GM18867 (cell line): ENCODE results near the gene RPS17.

Experiments used
- ATAC-seq: cut with Tn5 transposase; IDR thresholded peaks from one replicate; pipeline ENCODE4 v1.9.1; 2021; ENCODE audit warnings: mild to moderate bottlenecking, moderate library complexity; ENCODE audit not compliant: unreplicated experiment

RPS17 gene

DNA sequence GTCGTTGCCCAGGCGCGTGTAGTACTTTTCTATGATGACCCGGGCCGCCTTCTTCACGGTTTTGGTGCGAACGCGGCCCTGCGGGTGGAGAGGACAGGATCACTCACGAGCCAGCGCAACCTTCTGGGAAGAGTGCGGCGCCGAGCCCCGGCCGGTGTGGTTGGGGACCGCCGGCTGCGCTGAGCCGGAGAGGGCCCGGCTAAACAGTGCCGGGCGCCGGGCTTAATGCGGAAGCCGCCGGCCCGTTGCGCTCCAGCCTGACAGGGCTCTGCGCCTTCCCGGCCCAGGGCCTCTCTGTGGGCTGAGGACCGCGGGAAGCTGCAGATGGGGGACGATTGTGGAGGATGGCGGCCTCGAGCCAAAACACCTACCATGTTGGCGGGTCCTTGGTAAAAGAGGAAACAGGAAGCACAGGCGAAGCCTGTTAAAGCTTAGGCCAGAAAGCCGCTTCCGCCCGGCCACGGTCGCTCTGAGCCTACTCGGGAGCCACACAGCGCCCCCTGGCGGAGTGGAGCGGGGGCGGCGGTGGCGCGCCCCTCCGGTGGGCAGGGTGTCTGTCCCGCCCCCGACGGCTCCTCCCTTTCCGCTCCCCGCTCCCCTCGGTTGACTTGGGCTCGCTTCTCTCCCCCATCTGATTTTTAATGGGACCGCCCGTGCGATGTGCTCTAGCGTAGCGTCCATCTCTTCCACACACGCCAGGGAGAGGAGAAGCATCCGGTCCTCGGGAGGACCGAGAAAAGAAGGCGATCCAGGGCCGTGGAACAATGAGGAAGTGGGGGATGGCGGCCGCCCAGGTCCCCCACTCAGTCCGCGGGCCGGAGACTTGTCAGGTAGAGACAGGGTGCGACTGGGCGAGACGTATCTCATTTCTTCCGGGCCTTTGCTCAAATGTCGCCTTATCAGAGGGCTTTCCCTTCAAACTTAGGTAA is at the start of gene RPS17:
Gene RPS17, minus strand, starts transcription at position 403 of the 929 bp plus-strand sequence. Its CDS starts 29 bp downstream, at position 374.
- peak; percentile 95 for ATAC-seq

GRCh38 chr15:82587805-82588204 is 47.5 kb upstream of the RPS17 start:
- ATAC-seq: no peak

DNA sequence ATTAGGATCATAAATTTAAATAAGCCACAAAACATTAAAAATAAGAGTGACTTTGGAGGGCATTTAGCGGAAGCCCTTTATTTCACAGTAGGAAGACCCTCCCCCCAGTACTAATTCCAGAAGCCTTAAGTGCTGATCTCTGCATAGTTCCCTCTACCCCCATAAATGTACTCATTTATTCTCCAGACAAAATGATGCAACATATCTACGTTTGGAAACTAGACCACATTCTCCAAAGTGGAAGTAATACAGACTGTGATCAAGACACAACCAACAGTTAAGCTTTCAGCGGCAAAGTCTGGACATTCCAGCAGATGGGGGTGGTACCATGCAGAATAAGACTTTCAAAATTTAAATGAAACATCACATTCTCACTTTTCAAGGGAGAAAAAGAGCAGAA is 44.8 kb upstream of the RPS17 start:
- no peak for ATAC-seq

DNA sequence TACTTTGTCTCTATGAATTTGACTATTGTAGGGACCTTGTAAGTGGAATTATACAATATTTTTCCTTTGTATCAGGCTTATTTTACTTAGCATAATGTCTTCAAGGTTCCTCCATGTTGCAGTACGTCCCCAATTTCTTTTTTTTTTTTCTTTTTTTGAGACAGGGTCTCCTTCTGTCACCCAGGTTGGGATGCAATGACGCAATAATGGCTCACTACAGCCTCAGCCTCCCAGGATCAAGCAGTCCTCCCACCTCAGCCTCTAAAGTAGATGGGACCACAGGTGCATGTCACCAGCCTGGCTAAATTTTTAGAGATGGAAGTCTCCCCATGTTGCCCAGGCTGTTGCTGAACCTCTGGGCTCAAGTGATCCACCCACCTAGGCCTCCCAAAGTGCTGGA is 40.5 kb upstream of the RPS17 start:
- ATAC-seq: no peak

GRCh38 chr15:82575335-82575734 is 35.1 kb upstream of the RPS17 start:
- no peak for ATAC-seq

DNA sequence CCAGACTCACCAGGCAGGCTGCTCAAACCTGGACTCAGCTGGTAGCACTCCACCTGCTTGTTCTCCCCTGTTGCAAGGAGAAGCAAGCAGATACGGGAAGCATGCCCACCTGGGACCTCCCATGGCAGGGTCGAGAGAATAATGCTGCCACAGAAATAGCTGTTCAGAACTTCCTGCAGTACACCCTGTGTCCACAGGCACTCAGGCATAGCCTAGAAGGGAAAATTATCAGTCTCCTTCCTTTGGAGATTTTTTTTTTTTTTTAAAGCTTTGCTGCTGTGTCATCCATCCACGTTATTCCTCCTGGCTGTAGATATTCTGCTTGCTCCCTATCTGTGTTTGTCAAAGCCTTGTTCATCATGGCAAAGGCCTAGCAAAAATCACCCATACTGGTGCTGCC is 32.7 kb upstream of the RPS17 start:
- no peak for ATAC-seq

- ATAC-seq: no peak
Measured at GRCh38 chr15:82572311-82572710, 32.1 kb upstream of the RPS17 start.

DNA sequence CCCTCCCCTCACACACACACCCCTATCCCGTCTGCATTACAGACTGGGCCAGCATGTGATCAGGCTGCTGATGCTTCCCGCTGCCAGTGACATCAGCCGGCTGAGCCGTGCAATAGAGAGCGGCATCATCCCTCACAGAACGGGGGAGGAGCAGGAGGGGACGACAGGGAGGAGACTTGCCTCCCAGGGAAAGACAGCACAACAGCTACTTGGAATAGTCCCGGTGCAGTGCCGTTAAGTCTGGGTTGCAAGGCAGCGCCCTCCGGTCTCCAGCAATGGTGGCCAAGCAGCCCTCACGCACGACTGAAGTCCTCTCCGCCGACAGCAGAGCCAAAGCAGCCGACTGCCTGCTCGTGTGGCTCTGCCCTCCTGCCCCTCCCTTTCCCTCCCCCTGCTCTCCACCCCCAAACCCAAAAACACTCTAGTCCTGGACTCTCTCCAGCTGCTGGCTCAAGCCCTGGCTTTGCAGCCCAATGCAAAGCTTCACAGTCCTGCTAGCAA is 31.5 kb upstream of the RPS17 start:
- no peak for ATAC-seq

DNA sequence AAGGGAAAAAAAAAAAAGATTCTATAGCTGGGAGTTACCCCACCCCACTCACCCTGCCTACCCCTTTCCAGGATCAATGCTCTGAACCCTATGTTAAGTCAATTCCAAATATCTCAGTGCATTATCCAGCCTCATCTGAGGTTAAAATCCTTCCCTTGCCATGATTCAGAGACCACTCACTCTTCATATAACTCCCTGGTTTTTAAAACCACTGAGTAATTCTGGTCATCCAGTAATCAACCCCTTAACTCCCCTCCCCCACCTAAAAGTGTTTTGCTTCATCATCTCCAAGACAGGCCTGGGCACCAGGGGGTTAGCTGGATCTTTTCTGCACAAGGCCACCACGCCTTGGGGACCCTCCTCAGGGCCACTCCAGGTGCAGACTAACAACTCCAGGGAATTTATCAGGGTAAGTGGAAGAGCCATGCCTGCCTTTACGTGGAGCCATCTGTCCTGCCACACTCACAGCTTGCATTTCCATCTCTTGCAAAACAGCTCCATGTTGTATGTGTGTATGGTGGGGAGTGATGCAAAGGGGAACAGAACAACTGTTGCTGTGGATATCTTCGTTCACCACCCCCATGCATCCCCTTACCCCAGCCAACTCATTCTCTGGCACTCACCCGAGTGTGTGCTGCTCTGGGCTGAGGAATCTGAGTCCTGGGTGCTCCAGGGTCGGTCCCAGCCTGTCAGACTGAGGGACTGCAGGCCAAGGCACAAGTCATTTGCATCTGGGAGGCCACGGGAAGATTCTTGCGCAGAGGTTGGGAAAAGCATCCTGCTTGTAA is 30.7 kb upstream of the RPS17 start:
- ATAC-seq: no peak

DNA sequence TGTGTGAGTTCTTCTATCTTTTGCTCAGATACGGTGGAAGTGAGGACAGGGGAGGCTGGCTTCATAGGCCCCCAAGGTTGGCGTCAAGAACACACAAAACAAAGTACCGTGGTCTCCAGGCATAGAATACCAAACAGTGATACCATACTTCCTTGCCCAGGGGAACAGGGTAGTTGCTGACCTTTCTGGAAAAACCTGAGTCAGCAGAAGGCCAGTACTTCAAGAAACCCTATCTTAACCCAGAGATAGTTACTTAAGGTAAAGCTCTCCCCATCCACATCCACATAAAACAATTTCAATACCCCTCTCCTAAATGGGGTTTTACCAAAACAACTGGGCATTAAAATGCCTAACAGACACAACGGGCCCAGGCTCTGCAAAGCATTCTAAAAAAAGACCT is 29.6 kb upstream of the RPS17 start:
- ATAC-seq: no peak

- no peak for ATAC-seq
Measured at GRCh38 chr15:82568986-82569385, 28.7 kb upstream of the RPS17 start.

DNA sequence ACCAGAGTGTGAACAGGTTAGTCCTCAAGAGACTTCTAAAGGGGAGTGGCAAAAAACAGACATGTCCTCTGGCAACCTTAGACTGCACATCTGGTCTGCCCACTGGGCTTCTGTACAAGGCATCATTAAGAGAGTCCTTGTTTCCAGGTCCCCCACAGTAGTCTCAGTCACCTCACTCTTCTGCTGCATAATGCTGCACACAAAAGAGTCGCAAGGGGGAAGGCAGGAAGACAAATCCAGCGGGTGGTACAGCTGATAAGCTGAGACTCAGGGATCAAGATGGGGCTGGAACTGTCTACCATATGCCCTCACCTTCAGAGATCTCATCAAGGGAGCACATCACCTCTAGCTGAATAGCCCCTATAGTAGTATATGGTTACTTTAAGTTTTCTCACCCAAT is 27.4 kb upstream of the RPS17 start:
- ATAC-seq: no peak

DNA sequence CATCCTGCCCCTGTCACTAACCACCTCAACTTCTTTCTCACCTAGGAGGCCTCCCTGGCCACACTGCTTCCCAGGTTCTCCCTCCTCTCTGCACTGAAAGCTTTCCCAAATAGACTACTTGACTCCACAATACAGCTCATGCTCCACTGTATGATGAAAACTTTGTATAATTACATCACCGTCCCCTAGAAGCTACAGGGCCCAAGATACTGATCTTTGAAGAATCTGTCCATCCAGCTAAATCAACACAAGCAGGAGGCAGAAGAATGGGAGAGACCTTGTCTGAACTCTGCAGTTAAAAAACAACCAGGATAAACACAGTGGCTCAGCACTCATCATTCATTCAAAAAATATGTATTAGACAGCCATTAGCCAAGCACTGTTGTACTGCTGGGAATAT is 26.4 kb upstream of the RPS17 start:
- no peak for ATAC-seq

- no peak for ATAC-seq
Measured at GRCh38 chr15:82558502-82558901, 18.2 kb upstream of the RPS17 start.

DNA sequence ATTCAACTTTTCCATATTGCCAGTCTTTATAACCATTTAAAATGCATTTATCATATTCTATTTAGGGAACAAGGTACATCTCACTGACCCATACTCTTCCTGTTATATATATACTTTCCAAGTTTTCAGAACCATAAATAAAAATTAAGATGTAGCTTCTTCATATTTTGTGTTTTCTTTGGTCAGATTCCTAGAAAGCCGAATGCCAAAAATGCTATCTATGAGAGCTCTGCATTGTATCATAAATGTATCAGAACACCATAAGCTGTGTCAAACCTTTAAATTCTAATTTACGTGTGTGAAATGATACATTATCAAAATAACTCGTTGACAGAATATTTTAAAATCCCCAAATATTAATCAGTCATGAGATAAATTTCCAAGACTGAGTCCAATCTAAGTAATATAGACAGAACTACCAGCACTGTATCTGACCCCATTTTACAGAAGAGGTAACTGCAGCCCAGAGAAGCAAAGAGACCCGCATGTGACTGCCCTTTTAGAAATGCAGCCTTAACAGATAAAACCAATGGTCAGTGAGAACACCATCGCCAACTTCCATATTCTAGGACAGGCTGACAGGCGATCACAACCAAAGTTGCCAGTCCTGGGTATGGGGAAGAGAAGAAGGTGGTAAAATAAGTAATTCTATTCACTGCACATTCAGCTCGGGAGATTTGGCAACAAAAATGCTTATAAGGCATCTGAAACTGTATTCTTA is 16.2 kb upstream of the RPS17 start:
- ATAC-seq: no peak

DNA sequence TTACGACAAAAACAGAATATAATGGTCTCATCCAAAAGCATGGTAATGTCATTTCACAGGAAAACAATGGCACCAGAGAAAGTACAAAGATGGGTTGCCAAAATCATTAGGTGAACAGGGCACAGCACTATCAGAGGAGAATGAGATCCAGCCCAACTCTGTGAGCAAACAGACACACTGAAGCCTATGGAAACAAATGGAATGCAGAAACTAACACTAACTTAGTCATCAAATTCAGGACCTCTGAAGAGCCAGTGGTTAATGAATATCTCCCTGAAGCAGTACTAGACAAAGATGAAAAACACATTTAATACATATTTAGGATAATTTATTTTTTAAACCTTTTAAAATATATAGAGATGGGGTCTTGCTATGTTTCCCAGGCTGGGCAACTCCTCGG is 14.6 kb upstream of the RPS17 start:
- ATAC-seq: no peak

DNA sequence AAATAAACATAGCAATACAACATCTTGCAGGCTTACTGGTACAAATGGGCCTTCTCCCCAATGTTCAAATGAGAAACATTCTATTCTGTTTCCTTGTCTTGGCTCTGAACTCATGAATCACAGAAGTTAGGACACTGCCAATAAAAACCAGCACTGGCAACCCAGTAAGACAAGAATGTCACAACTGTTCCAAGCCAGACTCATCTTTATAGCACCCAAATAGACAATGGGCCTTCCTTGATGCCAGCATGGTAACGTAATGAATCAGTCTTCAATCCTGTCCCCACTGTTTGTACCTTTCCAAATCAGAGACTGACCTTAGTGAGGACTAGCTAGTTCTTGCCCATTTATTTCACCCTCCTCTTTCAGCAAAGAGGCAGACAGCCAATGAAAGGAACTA is 14.1 kb upstream of the RPS17 start:
- no peak for ATAC-seq

GRCh38 chr15:82553846-82554245 is 13.6 kb upstream of the RPS17 start:
- no peak for ATAC-seq

GRCh38 chr15:82552861-82553260 is 12.6 kb upstream of the RPS17 start:
- ATAC-seq: no peak

- ATAC-seq: no peak
Measured at GRCh38 chr15:82551646-82552247, 11.5 kb upstream of the RPS17 start.

GRCh38 chr15:82549199-82549665 is 9.0 kb upstream of the RPS17 start:
- ATAC-seq: no peak
